ENCODE results near the gene MCUR1.

- TF ChIP-seq CTCF (IDR thresholded peaks at IDR 0.05; ENCODE audit: poor library complexity) (no peak), EZH2 (IDR thresholded peaks at IDR 0.05; ENCODE audit: borderline replicate concordance) (no peak)
Observed at GRCh38 chr6:13794184-13794583, 20.2 kb downstream of the MCUR1 start.

Data from hepatocyte (in vitro differentiated cells).